ENCODE data around the gene TMCC2.
A peak's percentile ranks its signal among the peaks of the same experiment; 100 is the strongest.

Gene TMCC2

GRCh38 chr1:205303247-205303888, 75.6 kb downstream of the TMCC2 start:
- no peak for DNase-seq (ENCODE audit: low read depth)

- no peak for DNase-seq (ENCODE audit: low read depth)
Observed at GRCh38 chr1:205304046-205304694, 76.4 kb downstream of the TMCC2 start.

GRCh38 chr1:205304695-205305070, 76.9 kb downstream of the TMCC2 start:
- no peak for DNase-seq (ENCODE audit: low read depth)

- no peak for DNase-seq (ENCODE audit: low read depth)
Observed at GRCh38 chr1:205306929-205307566, 79.3 kb downstream of the TMCC2 start.

GRCh38 chr1:205309741-205310140, 82.0 kb downstream of the TMCC2 start:
- no peak for DNase-seq (ENCODE audit: low read depth)

GRCh38 chr1:205310976-205311704, 83.4 kb downstream of the TMCC2 start:
- no peak for DNase-seq (ENCODE audit: low read depth)

GRCh38 chr1:205312866-205313562, 85.3 kb downstream of the TMCC2 start:
- no peak for DNase-seq (ENCODE audit: low read depth)

GRCh38 chr1:205313563-205314308, 86.0 kb downstream of the TMCC2 start:
- DNase-seq (ENCODE audit: low read depth): peak; percentile 83

- DNase-seq (ENCODE audit: low read depth): no peak
Observed at GRCh38 chr1:205315008-205315618, 87.4 kb downstream of the TMCC2 start.

- DNase-seq (ENCODE audit: low read depth): no peak
Observed at GRCh38 chr1:205316161-205316566, 88.4 kb downstream of the TMCC2 start.

- DNase-seq (ENCODE audit: low read depth): no peak
Observed at GRCh38 chr1:205317311-205317917, 89.7 kb downstream of the TMCC2 start.

- DNase-seq (ENCODE audit: low read depth): no peak
Observed at GRCh38 chr1:205318231-205318991, 90.7 kb downstream of the TMCC2 start.

GRCh38 chr1:205319081-205320018, 91.6 kb downstream of the TMCC2 start:
- peak; percentile 73 for DNase-seq (ENCODE audit: low read depth)

- peak; percentile 86 for DNase-seq (ENCODE audit: low read depth)
Observed at GRCh38 chr1:205321162-205321958, 93.6 kb downstream of the TMCC2 start, which contains the start of gene NUAK2. NUAK2 (minus strand) TSS chr1:205321745; CDS start chr1:205321628, 117 bp downstream.

GRCh38 chr1:205321959-205322283, 94.2 kb downstream of the TMCC2 start:
- no peak for DNase-seq (ENCODE audit: low read depth)

All from fibroblast of gingiva (primary cell).